Stimulated activated memory B cell treated with anti-CD40 and anti-IgM and Interleukin-4, amounts not matched to agents 10 μg/mL and 1 μg/mL and 100 μg/mL, for 72 hours (primary cell): ENCODE results near the gene AOX1.
"Not testable (repeated sequence)": the region's sequence is repeated elsewhere in the genome, so short reads cannot be mapped to it uniquely, and the experiment has no call there.

Experiments
- ATAC-seq: fragments of 150-1000 bp; cut with Tn5 transposase; 2 replicates; pipeline ENCODE4 v1.10.0; 2021
- H3K27ac Mint-ChIP-seq: one replicate; pipeline ENCODE4 v1.8.0; 2022; ENCODE audit warnings: mild to moderate bottlenecking, mixed read lengths
- H3K27me3 Mint-ChIP-seq: one replicate; pipeline ENCODE4 v1.8.0; 2022; ENCODE audit warnings: mixed read lengths
- H3K36me3 Mint-ChIP-seq: one replicate; pipeline ENCODE4 v1.8.0; 2022; ENCODE audit warnings: mixed read lengths
- H3K4me1 Mint-ChIP-seq: one replicate; pipeline ENCODE4 v1.8.0; 2022; ENCODE audit warnings: mixed read lengths
- H3K4me3 Mint-ChIP-seq: one replicate; pipeline ENCODE4 v1.8.0; 2022; ENCODE audit warnings: mild to moderate bottlenecking, moderate library complexity, mixed read lengths
- H3K9me3 Mint-ChIP-seq: one replicate; pipeline ENCODE4 v1.8.0; 2022; ENCODE audit warnings: mixed read lengths

Gene AOX1

DNA sequence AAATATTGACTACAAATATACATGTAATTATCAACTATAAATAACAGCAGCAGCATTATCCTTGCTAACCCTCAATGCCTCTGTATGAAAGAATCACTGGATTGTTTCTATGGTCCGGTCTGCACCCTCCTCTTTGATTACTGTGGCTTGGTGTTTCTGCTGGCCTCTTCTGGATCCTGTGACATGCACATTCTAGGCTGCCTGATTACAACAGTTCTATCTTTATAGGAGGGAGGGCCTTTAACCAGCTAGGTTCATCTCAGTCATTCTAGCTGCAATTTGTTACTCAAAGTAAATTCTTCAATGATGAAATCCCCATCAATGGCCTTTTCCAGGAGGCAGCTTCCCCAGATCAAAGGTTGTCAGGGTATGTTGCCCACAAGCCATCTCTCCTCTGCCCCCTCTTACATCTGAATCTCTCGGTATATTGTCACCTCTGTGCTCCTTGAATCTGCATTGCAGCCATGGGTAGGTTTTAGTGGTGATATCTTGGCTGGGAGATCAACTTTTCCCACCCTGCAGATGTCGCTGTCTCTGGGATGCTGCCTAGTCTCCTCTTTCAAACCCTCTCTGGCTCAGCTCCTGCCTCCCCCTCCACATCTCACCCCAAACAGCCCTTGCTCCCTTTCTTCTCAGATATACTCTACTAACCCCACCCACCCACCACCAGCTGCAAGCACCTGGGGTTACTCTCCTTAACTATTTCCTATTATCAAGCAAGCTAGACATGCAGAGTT is 119.7 kb downstream of the AOX1 start:
- H3K36me3 Mint-ChIP-seq = no peaks in the 10 kb centered on the region
- H3K27me3 Mint-ChIP-seq = peaks cover 52% of the 10 kb centered on the region
- no peak overlapping the region for H3K4me3 Mint-ChIP-seq
- H3K9me3 Mint-ChIP-seq = no peaks in the 10 kb centered on the region
- ATAC-seq = no peak
- H3K4me1 Mint-ChIP-seq = no peaks in the 10 kb centered on the region
- H3K27ac Mint-ChIP-seq = no peak overlapping the region

DNA sequence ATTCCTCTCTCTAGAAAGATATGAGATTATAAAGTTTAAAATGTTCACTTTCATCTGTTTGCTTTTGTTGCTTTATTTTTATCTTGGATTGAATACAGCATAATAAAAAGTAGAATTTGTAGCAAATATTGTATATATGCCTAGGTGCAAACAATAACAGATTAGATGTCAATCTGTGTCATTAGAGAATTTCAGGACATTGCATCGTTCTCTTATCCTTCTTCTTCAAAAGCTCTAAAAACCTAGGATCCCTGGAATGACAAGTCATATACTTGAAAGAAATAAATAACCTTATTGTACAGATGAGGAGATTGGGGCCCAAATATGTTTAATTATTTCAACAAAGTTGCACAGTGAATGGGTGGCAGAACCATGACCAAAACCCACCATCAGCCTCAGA is 123.1 kb downstream of the AOX1 start:
- peaks cover 12% of the 10 kb centered on the region for H3K4me1 Mint-ChIP-seq
- H3K4me3 Mint-ChIP-seq = no peak overlapping the region
- H3K9me3 Mint-ChIP-seq = no peaks in the 10 kb centered on the region
- peaks cover 38% of the 10 kb centered on the region for H3K27me3 Mint-ChIP-seq
- no peak for ATAC-seq
- no peak overlapping the region for H3K27ac Mint-ChIP-seq
- H3K36me3 Mint-ChIP-seq = no peaks in the 10 kb centered on the region

DNA sequence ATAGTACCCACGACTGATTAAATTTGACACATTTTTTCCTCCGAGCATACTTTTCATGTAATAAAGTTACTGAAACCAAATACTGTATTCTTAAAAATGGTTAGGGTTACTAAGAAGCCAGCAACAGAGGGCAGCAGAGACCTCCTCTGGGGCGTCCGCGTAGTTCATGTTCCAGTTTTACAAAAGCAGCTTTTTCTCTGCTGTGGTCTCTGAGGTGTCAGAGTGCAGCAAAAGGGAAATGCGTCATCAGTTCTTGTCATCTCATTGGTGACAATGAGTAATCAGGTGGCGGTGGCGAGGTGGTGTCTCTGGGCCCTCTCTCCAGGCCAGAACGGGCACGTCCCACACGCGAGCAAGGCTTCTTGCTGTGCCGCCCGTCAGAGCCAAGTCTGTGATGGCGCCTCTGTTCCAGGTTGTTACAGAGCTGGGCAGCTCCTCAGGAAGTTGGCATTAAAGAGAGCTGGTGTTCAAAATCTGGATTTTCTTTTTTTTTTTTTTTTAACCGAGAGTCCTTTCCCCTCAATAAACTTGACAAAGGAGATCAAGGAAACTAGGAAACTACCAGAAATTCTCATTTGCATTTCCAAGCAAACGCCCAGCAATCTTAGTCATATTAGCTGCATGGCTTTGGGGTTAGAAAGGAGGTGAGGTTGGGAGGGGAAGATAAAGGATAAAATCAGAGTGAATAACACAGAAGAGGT is 127.3 kb downstream of the AOX1 start:
- Mint-ChIP-seq H3K9me3 (no peaks in the 10 kb centered on the region), H3K27me3 (peaks cover 8% of the 10 kb centered on the region), H3K27ac (peak overlapping the region; percentile 94), H3K4me1 (peaks cover 13% of the 10 kb centered on the region), H3K36me3 (no peaks in the 10 kb centered on the region), H3K4me3 (peak overlapping the region; percentile 67)
- peak; percentile 100 for ATAC-seq

DNA sequence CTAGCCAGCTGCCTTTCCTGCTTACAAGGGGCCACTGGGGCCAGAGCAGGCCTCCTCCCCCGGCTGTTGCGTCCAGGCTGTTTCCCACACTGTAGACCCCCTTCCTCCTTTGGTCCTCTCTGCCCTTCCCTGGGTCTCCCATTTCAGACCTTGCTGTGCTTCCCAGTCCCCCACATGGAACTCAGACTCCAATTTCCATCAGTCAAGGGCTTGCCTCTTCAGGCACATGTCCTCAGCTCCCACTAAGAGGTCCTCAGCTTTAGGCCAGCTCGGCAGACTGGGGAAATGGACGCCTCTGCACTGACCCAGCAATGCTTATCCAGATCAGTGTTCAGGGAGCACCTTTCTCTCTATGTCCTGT is 127.9 kb downstream of the AOX1 start:
- Mint-ChIP-seq H3K4me1 (peaks cover 13% of the 10 kb centered on the region), H3K27ac (peak overlapping the region; percentile 94), H3K4me3 (peak overlapping the region; percentile 30), H3K36me3 (no peaks in the 10 kb centered on the region), H3K9me3 (peaks cover 4% of the 10 kb centered on the region), H3K27me3 (peaks cover 8% of the 10 kb centered on the region)
- ATAC-seq = no peak

DNA sequence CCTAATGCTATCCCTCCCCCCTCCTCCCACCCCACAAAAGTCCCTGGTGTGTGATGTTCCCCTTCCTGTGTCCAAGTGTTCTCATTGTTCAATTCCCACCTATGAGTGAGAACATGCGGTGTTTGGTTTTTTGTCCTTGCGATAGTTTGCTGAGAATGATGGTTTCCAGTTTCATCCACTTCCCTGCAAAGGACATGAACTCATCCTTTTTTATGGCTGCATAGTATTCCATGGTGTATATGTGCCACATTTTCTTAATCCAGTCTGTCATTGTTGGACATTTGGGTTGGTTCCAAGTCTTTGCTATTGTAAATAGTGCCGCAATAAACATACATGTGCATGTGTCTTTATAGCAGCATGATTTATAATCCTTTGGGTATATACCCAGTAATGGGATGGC is 129.2 kb downstream of the AOX1 start:
- H3K36me3 Mint-ChIP-seq, H3K9me3 Mint-ChIP-seq, H3K4me3 Mint-ChIP-seq, ATAC-seq, H3K27ac Mint-ChIP-seq: not testable (repeated sequence)
- peaks cover 19% of the 10 kb centered on the region for H3K27me3 Mint-ChIP-seq
- peaks cover 13% of the 10 kb centered on the region for H3K4me1 Mint-ChIP-seq

DNA sequence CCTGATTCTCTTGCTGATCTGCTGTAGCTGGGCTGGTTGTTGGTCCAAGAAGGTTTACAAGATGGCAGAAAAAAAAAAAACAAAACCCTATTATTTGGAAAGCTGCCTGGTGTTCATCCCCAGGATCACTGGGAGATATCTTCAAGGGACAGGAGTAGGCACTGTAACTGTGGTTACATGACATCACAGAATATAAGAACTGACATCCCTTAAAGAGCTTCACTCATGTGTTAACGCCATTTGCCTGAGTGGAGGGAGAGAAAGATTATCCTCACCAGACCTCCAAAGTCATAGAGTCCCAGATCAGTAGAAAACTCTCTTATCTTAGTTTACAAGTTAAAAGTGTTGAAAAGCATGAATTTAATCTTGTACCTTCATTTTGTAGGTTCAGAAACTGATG is 130.6 kb downstream of the AOX1 start:
- no peak for ATAC-seq
- peaks cover 13% of the 10 kb centered on the region for H3K4me1 Mint-ChIP-seq
- no peak overlapping the region for H3K27ac Mint-ChIP-seq
- peaks cover 19% of the 10 kb centered on the region for H3K27me3 Mint-ChIP-seq
- H3K4me3 Mint-ChIP-seq = no peak overlapping the region
- no peaks in the 10 kb centered on the region for H3K36me3 Mint-ChIP-seq
- peaks cover 8% of the 10 kb centered on the region for H3K9me3 Mint-ChIP-seq
